NCI-H1436 treated with DMSO at 0.1 percent for 48 hours (cell line): ENCODE data around the gene P2RX4.
"Not testable (repeated sequence)": the region's sequence is repeated elsewhere in the genome, so short reads cannot be mapped to it uniquely, and the experiment has no call there.

Experiments used
- DNase-seq: peaks from one replicate; lab custom pipeline; 2025; lab: John Stamatoyannopoulos, UW

Gene P2RX4

GRCh38 chr12:121241156-121241970, 31.4 kb downstream of the P2RX4 start:
- DNase-seq, result no peak

GRCh38 chr12:121245031-121245430, 35.1 kb downstream of the P2RX4 start:
- no peak for DNase-seq

- no peak for DNase-seq
Observed at GRCh38 chr12:121245951-121246350, 36.0 kb downstream of the P2RX4 start.

- DNase-seq, result no peak
Observed at GRCh38 chr12:121246893-121247557, 37.1 kb downstream of the P2RX4 start.

- no peak for DNase-seq
Observed at GRCh38 chr12:121248622-121249021, 38.7 kb downstream of the P2RX4 start.

- no peak for DNase-seq
Observed at GRCh38 chr12:121250359-121250758, 40.4 kb downstream of the P2RX4 start.

- DNase-seq, result no peak
Observed at GRCh38 chr12:121251838-121252237, 41.9 kb downstream of the P2RX4 start.

- no peak for DNase-seq
Observed at GRCh38 chr12:121252712-121253345, 42.9 kb downstream of the P2RX4 start.

- DNase-seq, result no peak
Observed at GRCh38 chr12:121253638-121254335, 43.9 kb downstream of the P2RX4 start.

- DNase-seq, result no peak
Observed at GRCh38 chr12:121255433-121255832, 45.5 kb downstream of the P2RX4 start.

GRCh38 chr12:121257704-121258449, 47.9 kb downstream of the P2RX4 start:
- not testable (repeated sequence) for DNase-seq

GRCh38 chr12:121259074-121259473, 49.1 kb downstream of the P2RX4 start:
- DNase-seq, result no peak

- no peak for DNase-seq
Observed at GRCh38 chr12:121260091-121260490, 50.2 kb downstream of the P2RX4 start.

GRCh38 chr12:121261398-121261797, 51.5 kb downstream of the P2RX4 start:
- DNase-seq, result no peak

GRCh38 chr12:121263206-121263935, 53.4 kb downstream of the P2RX4 start:
- DNase-seq, result no peak

- DNase-seq, result no peak
Observed at GRCh38 chr12:121264135-121264534, 54.2 kb downstream of the P2RX4 start.

- no peak for DNase-seq
Observed at GRCh38 chr12:121264951-121265515, 55.1 kb downstream of the P2RX4 start.

GRCh38 chr12:121267822-121268221, 57.9 kb downstream of the P2RX4 start:
- DNase-seq, result no peak

- no peak for DNase-seq
Observed at GRCh38 chr12:121273364-121273896, 63.5 kb downstream of the P2RX4 start.

- DNase-seq, result no peak
Observed at GRCh38 chr12:121274036-121274763, 64.3 kb downstream of the P2RX4 start.
